HuH-7.5 (cell line): ENCODE data around the gene CHID1.

ENCODE experiments used
- DNase-seq: peaks from one replicate; pipeline ENCODE4 v3.0.0; 2011; ENCODE audit warnings: low spot score

Gene CHID1

DNA sequence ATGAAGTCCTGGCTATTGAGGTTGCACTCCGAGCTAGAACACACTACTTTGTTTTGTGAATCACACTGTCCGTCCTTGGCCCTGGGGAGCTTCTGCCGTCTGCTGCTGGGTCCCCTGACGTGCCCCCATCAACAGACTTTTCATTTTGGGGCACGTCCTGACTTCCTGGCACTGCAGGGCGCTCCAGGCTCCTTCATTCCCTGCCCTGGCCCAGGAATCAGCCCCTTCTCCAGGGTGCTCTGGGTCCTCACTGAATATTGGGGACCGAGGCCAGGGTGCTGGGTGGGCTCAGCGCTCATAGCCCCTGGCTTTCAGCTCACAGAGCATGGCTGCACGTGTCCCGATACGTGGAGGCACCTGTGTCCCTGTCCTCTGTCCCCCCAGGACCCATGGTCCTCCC is 45.7 kb downstream of the CHID1 start:
- no peak for DNase-seq

DNA sequence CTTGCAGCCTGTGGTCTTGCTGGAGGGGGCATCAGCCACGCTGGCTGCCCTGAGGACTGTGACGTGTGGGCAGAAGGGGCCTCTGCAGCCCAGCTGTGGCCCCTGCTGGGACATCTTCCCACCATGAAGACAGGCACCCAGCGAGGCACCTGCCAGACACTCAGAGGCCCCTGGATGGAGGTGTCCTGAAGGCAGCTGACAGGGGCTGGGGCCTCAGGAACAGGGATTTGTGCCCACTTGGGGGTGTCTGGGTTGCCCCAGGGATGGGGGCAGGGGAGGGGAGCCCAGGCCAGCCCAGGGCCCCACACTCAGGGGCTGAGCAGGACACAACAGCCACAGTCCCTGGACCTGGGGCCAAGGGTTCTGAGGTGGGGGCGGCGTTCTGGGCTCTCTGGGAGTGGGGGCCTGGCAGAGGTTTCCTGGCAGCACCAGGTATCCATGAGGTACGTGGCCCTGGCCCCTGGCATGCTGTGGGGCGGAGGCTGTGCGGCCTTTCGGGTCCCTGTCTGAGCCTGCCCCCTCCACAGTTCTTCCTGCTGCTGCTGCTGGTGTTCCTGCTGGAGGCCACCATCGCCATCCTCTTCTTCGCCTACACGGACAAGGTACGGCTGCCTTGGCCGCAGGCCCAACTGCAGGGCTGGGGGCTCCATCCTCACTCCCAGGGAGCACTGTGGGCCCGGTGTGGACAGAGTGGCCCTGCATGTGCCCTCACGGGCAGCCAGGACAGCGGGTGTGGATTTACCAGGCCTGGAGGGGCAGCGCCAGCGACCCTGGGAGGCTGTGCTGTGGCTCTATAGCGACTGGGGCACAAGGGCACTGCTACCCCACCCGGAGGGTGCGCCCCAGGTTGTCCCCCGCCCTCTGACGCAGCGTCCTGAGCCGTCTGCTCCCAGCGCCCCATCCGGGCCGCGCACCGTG is 46.4 kb downstream of the CHID1 start:
- DNase-seq = no peak

DNA sequence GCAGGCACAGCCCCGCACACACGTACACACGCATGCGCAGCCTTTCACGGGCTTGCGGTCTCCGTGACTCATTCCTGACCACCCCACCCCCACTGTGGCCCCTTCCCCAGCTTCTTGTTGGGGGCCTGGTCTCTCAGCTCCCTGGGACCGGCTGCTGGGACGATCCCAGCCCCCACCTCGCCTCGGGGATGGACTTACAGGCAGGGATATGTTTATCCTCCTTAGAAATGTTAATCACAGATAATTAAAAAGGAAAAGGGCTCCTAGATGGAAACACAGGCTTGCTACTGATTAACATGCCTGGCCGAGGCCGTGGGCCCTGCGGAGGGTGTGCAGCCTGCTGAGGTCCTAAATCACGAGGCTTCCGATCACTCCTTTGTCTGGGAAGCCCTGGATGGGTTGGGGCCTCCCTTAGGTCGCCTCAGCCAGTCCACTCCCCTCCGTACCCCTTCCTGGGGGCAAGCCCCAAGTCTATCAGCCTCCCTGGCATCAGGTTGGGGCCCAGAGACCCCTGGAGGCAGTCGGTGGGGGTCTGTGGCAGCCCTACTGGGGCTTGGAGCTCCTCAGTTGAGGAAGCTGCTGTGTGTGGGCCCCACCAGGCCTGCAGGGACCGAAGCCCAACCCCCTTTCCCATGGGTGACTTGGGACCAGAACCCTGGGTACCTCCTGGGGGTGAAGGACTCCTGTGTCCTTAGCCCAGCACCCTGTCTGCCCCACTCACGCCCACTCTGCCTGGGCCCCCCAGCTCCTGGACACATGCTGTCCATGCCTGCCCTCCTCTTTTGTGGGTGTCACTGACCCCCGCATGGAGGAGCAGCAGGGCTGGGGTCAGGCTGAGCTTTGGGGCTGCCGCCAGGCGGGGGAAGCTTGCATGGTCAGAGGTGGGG is 47.3 kb downstream of the CHID1 start:
- no peak for DNase-seq

DNA sequence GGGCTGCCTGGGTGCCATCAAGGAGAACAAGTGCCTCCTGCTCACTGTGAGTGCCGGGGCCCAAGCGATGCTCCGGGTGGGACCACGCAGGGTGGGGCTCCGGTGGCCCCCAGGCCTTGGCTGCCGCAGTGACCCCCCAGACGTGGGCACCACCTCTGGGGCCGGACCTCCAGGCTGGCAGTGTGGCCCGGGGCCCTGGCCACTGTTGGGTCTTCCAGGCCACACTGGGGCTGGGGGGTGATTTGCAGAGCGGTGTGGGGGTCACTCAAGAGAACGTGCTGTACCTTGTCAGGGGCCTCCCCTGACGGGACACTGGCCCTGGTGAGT is 48.0 kb downstream of the CHID1 start:
- DNase-seq = no peak

DNA sequence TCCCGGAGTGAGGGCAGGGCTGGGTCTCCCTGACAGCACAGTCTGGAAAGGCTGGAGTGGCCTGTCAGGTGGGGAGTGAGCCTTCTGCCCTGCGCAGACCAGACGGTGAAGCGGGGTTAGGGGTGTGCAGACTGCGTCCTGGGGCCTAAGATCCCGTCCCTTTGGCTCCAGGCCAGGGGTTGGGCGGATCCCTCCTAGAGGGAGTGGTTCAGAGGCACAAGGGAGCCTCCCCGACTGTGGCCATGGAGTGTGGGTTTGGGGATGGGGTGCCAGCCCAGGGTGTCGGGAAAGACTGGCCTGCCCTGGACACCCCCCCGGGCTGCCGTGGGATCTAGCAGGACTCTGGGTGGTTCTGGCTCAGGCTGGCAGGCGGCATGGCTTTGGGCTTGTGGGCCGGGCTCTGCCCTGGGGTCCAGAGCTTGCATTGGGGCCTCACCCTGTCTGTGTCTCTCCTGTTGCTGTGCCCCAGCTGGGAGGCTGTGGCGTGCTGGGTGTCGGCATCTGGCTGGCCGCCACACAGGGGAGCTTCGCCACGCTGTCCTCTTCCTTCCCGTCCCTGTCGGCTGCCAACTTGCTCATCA is 48.4 kb downstream of the CHID1 start:
- DNase-seq = peak; percentile 21

DNA sequence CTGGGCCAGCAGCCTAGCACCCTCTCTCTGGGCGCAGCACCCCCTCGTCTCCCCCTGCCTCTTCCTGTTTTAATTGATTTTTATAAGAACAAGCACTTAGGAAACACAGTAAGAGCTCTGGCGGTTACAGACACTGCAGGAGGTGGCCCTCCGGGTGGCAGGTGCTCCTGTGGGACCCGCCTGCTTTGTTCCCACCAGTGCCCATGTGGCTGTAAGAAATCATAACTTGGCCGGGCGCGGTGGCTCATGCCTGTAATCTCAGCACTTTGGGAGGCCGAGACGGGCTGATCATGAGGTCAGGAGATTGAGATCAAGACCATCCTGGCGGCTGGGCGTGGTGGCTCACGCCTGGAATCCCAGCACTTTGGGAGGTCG is 49.5 kb downstream of the CHID1 start:
- no peak for DNase-seq

DNA sequence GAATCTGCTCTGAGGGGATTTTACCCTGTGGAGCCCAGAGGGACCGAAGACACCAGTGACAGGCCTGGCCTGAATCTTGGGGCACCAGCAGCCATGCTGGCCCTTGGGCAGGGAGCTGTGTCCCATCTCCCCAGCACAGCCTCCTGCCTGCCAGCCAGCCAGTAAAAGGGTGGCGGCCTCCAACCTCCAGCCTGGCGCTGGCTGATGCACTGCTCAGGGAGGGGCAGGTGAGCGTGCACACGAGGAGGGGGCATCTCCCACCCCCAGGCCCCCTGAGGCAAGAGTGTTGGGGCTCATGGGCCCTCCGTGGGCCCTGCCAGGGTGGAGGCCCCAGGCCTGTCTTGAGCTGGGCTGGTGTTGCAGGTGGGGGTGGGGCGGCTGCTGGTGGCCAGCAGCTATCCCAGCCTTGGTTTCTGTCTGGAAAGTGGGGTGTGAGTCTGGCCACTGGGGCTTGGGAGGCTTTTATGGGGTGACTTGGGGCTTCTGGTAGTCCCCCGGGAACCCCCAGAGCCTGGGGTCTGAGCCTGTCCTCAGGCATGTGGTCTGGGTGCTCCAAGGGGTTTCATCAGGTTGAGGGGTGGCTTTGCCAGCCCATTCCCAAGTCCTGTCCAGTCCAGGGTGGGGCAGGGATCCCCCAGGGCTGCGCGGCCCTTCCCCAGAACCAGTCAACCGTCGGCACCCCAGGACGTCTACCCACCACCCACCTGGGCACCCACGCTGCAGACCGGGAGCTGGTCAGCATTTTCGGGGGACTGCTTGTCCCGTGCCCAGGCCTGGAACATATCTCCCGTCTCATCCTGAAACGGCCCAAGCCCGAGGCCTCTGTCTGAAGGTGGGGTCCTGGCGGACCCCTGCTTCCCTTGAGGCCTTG is 50.1 kb downstream of the CHID1 start:
- DNase-seq = peak; percentile 28

DNA sequence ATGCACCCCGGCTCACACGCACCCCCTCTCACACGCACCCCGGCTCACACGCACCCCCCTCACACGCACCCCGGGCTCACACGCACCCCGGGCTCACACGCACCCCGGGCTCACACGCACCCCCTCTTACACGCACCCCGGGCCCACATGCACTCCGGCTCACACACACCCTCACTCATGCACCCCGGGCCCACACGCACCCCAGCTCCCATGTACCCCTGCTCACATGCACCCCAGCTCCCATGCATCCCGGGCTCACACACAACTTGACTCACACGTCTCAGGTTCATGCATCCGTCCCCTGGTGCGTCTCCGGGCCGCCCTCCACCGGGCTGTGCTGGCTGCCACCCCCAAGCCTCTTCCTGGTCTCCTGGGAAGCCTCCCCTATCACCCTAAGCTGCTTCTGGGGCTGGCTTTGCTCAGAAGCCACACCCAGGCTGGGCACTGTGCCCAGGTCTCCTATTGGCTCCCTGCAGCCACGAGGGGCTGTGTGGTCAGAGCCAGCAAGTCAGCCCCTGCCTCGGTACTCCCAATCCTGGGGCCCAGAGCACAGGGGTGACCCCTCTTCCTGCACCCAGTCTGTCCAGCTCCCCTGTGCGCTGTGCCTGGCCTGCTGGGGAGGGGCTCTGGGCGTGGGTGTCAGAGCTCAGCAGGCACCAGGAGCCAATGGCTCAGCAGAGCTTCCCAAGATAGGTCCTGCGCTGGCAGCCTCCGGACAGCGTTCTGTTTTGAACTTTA is 51.0 kb downstream of the CHID1 start:
- no peak for DNase-seq

DNA sequence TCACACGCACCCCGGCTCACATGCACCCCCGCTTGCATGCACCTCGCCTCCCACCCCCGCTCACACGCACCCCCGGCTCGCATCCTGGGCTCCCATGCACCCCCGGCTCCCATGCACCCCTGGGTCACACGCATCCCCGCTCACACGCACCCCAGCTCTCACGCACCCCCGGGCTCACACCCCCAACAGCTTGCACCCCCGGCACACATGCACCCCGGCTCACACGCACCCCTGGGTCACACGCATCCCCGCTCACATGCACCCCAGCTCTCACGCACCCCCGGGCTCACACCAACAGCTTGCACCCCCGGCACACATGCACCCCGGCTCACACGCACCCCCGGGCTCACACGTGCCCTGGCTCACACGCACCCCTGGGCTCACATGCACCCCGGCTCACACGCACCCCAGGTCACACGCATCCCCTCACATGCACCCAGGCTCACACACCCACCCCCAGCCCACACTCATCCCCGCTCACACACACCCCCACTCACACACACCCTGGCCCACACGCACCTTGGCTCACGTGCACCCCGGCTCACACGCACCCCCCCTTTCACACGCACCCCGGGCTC is 51.8 kb downstream of the CHID1 start:
- no peak for DNase-seq

DNA sequence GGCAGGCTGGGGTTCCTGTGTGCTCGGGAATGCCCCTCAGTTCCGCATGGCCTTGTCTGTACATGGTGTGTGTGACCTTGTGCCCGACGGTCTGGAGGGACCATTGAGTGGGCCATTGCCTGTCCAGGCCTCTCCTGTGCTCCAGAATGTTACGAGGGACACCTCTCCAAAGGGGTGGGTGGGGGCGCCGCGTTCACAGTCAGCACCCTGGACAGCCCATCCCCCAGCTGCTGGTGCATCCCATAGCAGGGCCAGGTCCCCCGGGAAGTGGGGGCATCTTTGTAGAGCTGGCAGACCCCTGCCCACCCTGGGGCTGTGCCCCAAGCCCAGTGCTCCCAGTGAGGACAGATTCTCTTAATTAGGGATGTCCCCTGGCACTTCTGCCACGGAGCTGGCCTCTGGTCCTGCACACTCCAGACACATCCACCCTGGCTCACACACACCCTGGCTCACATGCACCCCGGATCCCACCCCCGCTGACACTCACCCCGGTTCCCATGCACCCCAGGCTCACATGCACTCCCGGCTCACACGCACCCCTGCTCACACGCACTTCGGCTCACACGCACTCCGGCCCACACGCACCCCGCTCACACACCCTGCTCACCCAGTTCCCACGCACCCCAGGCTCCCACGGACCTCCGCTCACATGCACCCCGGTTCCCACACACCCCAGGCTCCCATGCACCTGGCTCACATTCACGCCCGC is 52.4 kb downstream of the CHID1 start:
- DNase-seq = no peak

DNA sequence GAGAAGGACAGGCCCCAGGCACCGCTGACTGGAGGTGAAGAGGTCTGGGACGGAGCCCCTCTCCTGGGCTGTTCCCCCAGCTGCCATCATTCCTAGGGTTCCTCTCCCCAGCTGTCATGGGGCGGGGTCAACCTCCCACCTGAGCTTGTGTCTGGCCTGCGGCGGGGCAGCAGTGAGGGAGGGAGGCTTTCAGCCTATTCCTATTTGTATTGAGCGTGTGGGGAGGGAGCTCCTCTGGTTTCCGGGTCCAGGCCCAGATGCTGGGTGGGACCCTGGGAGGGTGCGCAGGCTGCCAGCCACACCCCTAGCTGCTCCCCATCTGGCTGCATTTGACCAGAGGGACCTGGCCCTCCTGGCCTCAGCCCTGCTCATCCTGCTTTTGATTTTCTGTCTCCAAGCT is 54.2 kb downstream of the CHID1 start:
- DNase-seq = no peak

DNA sequence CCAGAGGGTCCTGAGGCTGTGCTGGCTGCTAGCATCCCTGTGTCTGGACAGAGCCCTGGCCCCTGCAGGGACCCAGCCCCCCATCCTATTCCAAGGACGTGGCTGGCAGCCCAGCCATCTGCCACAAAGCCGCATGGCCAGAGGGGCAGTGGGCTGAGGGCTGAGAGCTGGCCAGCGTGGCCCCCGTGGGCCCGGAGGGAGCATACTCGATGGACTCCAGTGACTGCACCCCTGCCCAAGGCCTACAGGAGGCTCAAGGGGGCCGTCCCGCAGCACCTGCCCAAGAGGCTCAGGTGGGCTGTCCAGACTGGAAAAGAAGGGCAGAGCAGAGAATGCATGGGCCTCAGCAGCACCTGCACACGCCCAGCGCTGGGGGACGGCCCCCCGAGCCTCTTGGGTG is 54.8 kb downstream of the CHID1 start:
- DNase-seq = no peak

DNA sequence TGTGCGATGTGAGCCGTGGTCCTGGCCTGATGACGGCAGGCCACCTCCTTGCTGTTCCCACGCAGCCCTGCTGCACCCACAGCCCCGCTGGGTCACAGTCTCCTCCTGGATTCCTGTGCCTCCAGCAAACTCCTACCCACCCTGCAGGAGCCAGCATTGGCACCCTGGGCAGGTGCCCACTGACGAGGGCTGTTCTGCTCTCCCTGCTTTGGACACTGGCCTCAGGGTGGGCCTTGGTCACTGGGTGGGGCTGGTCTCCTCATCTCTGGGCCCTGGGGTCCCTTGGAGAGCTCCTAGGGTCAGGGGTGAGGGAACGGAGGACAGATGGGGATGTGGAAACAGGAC is 55.3 kb downstream of the CHID1 start:
- no peak for DNase-seq

DNA sequence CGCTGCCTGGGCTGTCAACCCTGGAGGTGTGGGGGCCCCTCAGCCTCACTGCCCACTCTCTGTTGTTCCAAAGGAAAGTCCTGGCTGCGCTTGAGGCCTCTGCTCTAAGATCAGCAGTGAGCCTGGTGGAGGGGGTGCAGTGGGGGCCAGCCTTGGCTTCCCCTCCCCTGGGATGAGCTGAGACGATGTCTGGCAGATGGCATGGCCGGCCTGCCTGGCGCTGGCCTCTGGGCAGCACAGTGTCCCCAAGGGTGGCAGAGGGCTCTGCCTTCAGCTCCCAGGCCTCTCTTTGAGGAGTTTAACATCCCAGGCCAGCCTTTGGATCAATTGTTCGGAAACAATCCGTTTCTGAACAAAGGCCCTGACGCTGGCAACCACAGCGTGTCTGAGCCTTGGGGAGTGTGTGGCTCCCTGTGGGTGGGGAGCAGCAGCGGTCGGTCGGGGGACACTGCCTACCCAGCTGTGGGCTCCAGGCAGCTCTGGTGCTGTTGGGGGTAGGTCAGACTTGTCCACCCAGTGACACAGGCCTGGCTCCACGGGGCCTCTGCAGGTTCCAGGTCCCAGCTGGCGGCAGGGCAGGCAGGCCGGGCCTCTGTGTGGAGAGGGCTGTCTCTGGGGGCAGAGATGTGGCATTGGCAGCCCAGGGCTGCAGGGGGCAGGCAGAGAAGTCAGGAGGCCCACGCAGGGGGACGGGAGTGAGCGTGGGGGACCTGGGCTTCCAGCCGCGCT is 55.8 kb downstream of the CHID1 start:
- no peak for DNase-seq

DNA sequence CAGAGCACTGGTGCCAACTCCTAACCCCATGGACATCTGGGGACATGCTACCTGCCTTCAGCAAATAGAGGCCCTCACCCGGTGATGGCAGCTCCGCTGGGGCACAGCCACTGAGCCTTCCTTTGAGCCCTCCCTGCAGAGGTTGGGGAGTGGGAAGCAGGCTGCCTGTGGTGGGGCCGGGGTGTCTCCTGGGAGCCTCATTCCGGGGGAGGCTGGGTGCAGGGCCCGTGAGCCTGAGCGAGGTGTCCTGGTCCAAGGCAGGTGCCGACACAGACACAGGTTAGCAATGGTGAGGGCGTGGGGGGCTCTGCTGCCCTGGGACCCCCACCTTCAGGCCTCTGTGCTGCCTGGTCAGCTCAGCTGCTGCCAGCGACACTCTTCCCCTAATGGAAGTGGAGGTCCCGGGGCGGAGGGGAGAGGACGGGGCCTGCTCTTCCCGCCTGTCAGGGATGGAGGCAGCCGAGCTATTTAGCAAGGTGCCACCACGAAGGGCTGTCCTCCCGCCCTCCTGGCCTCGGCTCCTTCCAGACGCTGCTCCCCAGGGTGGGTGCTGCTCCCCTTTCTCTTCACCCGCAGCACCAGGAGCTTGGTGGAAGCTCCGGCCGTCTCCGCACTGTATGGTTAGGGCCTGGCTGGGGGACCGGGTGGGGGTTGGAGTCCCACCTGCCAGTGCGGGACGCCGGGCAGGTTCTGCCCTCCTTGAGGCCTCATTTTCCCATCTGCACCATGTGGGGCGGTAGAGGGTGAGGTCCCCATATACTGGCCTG is 56.7 kb downstream of the CHID1 start:
- DNase-seq = no peak

DNA sequence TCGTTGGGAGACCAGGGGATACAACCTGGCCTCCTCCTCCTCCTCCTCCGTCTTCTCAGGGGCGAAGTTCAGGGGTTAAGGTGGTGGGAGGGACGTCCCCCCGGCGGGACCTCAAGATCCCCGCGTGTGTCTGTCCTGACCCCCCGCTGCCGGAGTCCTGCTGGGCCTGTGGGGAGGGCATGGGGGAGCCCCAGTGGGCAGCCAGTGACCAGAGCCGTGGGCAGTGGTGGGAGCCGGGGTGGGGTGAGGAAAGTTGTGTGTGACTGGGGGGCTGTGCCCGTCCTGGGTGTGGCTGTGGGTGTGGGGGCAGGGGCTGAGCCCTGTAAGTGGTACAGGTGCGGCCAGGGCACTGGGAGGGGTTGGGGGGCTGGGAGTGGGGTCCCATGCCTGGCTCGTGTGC is 57.8 kb downstream of the CHID1 start:
- DNase-seq = no peak

DNA sequence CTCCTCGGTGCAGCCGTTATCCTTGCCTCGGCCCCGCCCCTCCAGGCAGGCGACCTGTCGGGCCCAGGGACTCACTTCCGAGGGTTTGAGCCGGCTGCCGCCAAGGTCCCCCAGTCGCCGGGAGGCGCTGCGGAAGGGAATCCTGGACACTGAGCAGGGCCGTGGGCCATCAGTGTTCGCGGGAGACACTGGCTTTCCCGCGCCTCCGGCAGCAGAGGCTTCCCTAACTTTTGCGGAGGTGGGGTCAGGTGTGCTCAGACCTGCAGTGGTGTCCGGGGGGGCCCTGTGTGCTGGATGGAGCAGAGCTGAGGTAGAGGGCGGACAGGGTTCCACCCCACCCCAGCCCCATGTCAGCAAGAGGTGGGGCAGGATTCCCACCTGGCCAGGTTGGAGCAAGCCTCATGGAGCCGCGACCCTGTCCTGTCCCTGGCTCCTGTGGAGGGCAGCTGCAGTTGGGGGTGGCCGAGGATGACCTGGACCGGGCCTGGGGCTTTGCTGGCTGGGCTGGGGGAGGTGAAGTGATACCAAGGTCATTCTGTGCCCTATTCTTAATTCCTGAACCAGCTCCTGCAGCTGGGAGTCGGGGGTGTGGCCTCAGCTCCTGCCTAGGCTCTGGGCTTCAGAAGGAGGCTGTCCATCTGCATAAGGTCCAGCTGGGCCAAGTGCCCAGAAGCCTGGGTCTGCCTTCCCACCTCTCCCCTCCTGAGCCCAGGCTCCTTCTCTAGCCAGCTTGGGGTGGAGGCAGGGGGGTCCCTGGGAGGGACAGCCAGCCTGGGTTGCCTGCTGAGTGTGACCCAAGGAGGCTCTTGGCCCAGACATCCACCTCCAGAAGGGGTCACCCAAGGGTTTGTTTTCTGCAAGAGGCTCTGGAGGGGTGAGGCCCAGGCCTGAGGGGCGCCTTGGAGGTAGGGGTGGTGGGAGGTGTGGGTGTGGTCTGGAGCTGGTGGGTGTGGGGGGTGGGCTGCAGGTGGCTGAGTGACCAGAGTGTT is 59.5 kb downstream of the CHID1 start:
- no peak for DNase-seq
